Bronchial epithelial cell (primary cell): Measurements from ENCODE around the gene HLA-F. TPM values are rescaled to one million over a fixed set of nuclear protein-coding genes. Genes with fewer than 3 reads are reported as not detected.

Experiments
- DNase-seq: peaks from one replicate; pipeline ENCODE4 v3.0.0-alpha.2; 2010; ENCODE audit warnings: low read depth
- FAIRE-seq: peaks from 2 replicates; lab custom pipeline; 2011; peaks lifted over from hg19 to GRCh38; lab: Jason Lieb, UNC
- H3K27me3 ChIP-seq: 2 replicates; pipeline ENCODE4 v1.5.1; 2011; ENCODE audit warnings: low read length; ENCODE audit not compliant: control insufficient read depth, insufficient read depth
- H3K36me3 ChIP-seq: 2 replicates; pipeline ENCODE4 v1.5.1; 2011; ENCODE audit warnings: low read length; ENCODE audit not compliant: control insufficient read depth, insufficient read depth
- H3K4me3 ChIP-seq: 2 replicates; pipeline ENCODE4 v1.5.1; 2011; ENCODE audit warnings: mild to moderate bottlenecking, low read depth, low read length, control low read depth
- total RNA-seq: library from RNA; depleted of rRNA; stranded (reverse); fragments of >200 nt; gene quantifications from 2 replicates; pipeline ENCODE4 v1.2.1, GENCODE V29; 2014
- TF ChIP-seq, protein P1 (sequence below): IDR thresholded peaks from 2 replicates; pipeline ENCODE4 v1.5.1; 2011; ENCODE audit warnings: mild to moderate bottlenecking, moderate library complexity, low read length, control low read depth, inconsistent platforms; ENCODE audit not compliant: insufficient read depth, severe bottlenecking

The HLA-F gene
- total RNA-seq, 1 donor from 2014 or later = 14.2 TPM

DNA sequence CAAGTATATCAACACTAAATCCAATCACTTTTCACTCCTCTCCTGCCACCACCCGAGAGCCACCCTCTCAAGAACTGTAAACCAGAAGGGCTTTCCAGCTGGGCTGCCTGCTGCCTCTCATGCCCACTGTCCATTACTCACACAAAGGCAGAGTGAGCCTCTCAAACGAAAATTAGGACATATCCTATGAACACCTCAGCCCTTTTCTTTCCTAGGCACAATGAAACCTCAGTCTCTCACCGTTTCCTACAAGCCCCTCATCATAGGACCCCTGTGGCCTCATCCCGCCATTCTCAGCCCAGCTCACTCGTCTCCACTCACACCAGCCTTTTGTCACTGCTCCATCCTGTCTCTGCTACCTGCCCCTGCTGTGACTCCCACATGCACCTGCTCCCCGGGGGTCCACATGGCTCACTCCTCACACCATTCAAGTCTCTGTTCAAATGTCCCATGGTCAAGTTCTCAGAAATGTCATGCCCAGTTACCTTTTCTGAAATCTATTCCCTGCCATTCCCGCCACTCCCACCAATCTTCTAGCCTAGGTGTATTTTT is 7.4 kb downstream of the HLA-F start:
- FAIRE-seq (no peak), DNase-seq (no peak)
- TF ChIP-seq, protein P1, sequence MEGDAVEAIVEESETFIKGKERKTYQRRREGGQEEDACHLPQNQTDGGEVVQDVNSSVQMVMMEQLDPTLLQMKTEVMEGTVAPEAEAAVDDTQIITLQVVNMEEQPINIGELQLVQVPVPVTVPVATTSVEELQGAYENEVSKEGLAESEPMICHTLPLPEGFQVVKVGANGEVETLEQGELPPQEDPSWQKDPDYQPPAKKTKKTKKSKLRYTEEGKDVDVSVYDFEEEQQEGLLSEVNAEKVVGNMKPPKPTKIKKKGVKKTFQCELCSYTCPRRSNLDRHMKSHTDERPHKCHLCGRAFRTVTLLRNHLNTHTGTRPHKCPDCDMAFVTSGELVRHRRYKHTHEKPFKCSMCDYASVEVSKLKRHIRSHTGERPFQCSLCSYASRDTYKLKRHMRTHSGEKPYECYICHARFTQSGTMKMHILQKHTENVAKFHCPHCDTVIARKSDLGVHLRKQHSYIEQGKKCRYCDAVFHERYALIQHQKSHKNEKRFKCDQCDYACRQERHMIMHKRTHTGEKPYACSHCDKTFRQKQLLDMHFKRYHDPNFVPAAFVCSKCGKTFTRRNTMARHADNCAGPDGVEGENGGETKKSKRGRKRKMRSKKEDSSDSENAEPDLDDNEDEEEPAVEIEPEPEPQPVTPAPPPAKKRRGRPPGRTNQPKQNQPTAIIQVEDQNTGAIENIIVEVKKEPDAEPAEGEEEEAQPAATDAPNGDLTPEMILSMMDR = no peak
- H3K4me3 ChIP-seq = no peak overlapping the region
- H3K27me3 ChIP-seq = no peaks in the 10 kb centered on the region
- no peaks in the 10 kb centered on the region for H3K36me3 ChIP-seq

DNA sequence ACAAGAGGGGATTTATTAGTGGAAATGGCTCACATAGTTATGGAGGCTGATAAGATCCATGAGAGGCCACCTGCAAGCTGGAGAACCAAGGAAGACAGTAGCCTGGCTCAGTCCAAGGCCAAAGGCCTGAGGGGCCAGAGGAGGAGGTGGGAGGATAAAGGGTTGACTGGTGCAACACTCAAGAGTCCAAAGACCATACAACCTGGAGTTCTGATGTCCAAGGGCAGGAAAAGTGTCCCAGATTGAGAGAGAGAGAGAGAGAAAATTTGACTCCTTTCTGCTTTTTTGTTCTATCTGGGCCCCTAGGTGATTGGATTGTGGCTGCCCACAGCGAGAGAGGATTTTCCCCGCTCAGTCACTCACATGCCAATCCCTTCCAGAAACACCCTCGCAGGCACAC is 8.0 kb downstream of the HLA-F start:
- Histone ChIP-seq H3K27me3 (no peaks in the 10 kb centered on the region), H3K4me3 (no peak overlapping the region), H3K36me3 (no peaks in the 10 kb centered on the region)
- TF ChIP-seq, protein P1 = no peak
- FAIRE-seq (no peak), DNase-seq (no peak)

DNA sequence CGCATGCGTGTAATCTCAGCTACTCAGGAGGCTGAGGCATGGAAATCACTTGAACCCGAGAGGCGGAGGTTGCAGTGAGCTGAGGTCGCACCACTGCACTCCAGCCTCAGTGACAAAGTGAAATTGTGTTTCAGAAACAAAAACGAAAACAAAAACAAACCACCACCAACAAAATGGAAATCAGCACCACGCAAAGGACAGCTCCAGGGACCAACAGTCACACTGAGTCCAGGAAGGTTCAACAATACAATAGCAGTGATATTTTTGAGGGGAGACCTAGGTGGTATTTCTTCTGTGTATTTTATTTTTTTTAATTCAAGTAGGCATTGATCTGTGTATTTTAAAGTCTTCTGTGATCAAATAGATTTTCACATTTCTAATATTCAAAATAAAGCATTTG is 9.8 kb downstream of the HLA-F start:
- Histone ChIP-seq H3K27me3 (no peaks in the 10 kb centered on the region), H3K36me3 (peaks cover 2% of the 10 kb centered on the region), H3K4me3 (no peak overlapping the region)
- TF ChIP-seq, protein P1 = no peak
- no peak for FAIRE-seq
- no peak for DNase-seq

DNA sequence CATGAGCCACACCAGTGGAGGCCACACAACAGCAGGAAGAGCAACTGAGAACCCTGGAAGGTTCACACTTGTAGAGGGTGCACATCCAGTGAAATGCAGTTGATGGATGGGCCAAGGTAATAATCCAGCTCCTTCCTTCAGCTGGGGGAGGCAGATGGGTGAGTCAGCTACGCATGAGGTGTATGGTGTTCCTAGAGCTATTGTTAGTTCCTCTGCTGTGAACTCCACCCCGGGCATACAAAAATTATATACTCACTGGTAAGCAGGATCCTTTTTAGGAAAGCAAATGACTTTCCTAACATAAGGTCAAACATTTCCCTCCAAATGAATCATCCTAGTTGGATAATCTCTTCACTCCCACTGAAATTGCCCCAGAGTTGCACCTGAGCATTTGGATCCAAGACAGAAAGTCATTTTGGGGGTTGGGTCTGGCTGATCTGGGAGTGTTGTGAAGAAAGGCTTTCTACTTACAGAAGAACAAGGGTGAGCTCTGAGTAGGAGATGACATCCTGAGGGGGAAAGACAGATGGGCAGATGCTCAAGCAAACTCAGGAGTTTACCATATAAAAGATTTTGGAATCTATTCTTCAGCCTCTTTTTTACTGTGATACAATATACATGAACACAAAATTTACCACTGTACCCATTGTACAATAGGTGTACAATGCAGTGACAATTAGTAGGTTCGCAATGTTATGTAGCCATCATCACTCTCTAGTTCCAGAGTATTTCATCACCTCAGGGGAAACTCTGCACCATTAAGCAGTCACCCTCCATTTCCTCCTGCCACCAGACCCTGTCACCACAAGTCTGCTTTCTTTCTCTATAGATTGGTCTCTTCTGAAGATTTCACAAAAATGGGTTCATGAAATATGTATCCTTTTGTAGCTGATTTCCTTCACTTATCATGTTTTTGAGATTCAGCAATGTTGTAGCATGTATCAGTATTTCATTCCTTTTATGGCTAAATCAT is 11.1 kb downstream of the HLA-F start:
- H3K27me3 ChIP-seq = no peaks in the 10 kb centered on the region
- no peak overlapping the region for H3K4me3 ChIP-seq
- H3K36me3 ChIP-seq = peaks cover 2% of the 10 kb centered on the region
- FAIRE-seq (no peak), DNase-seq (peak; percentile 21)
- TF ChIP-seq, protein P1 = no peak

DNA sequence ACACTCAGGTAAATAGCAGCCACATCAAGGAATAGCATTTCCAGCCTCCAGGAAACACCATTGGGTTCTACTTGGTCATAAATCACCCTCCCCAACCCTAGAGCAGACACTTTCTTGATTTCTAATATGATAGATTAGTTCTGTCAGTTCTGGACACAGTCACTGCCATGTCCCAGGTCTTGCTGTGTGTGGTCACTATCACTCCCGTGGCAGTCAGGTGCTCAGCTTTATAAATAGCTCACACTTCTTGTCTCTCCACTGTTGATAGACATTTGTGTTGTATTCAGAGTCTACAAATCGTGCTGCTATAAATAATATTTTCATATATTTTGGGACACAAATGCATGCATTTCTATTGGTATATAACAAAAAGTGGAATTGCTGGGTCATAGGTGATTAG is 13.3 kb downstream of the HLA-F start:
- Histone ChIP-seq H3K36me3 (peaks cover 2% of the 10 kb centered on the region), H3K4me3 (no peak overlapping the region), H3K27me3 (no peaks in the 10 kb centered on the region)
- DNase-seq (no peak), FAIRE-seq (no peak)
- TF ChIP-seq, protein P1 = no peak
